GM19397 (cell line): ENCODE results near the gene PIMREG.
"Not testable (repeated sequence)": the region's sequence is repeated elsewhere in the genome, so short reads cannot be mapped to it uniquely, and the experiment has no call there.

Experiments
- ATAC-seq: cut with Tn5 transposase; IDR thresholded peaks from one replicate; pipeline ENCODE4 v1.9.1; 2021; ENCODE audit warnings: mild to moderate bottlenecking, moderate library complexity; ENCODE audit not compliant: unreplicated experiment

Gene PIMREG

GRCh38 chr17:6476076-6476809, 32.0 kb downstream of the PIMREG start:
- ATAC-seq, result no peak

GRCh38 chr17:6476810-6477179, 32.5 kb downstream of the PIMREG start:
- no peak for ATAC-seq

GRCh38 chr17:6477831-6478383, 33.7 kb downstream of the PIMREG start:
- no peak for ATAC-seq

- ATAC-seq, result no peak
Measured at GRCh38 chr17:6478486-6478885, 34.2 kb downstream of the PIMREG start.

GRCh38 chr17:6479622-6480302, 35.5 kb downstream of the PIMREG start:
- ATAC-seq, result no peak

- no peak for ATAC-seq
Measured at GRCh38 chr17:6480303-6480675, 36.0 kb downstream of the PIMREG start.

- ATAC-seq, result no peak
Measured at GRCh38 chr17:6482105-6482455, 37.8 kb downstream of the PIMREG start.

GRCh38 chr17:6482796-6483195, 38.5 kb downstream of the PIMREG start:
- ATAC-seq, result not testable (repeated sequence)

GRCh38 chr17:6483507-6483906, 39.3 kb downstream of the PIMREG start:
- ATAC-seq, result no peak

GRCh38 chr17:6485646-6486412, 41.6 kb downstream of the PIMREG start:
- no peak for ATAC-seq

GRCh38 chr17:6487251-6488007, 43.2 kb downstream of the PIMREG start:
- ATAC-seq, result no peak

- no peak for ATAC-seq
Measured at GRCh38 chr17:6488008-6488539, 43.8 kb downstream of the PIMREG start.

GRCh38 chr17:6489016-6489550, 44.8 kb downstream of the PIMREG start:
- no peak for ATAC-seq

- no peak for ATAC-seq
Measured at GRCh38 chr17:6491071-6491700, 46.9 kb downstream of the PIMREG start.

GRCh38 chr17:6492892-6493674, 48.8 kb downstream of the PIMREG start:
- no peak for ATAC-seq

- no peak for ATAC-seq
Measured at GRCh38 chr17:6494239-6494941, 50.1 kb downstream of the PIMREG start.

GRCh38 chr17:6495450-6496115, 51.3 kb downstream of the PIMREG start:
- ATAC-seq, result no peak

- no peak for ATAC-seq
Measured at GRCh38 chr17:6496116-6496481, 51.8 kb downstream of the PIMREG start.
